Thyroid gland (tissue), 4 donors: ENCODE measurements around the gene S100A16. TPM values are rescaled to one million over a fixed set of nuclear protein-coding genes. Genes with fewer than 3 reads are reported as not detected.

Experiments used
- DNase-seq, 2 donors: peaks; one replicate each; pipeline ENCODE4 v3.0.0-alpha.2; 2019
- H3K27ac ChIP-seq, 3 donors: fragments of 200-600 bp; sonication (generic); 1 replicate in 2 of 3; 2 replicates in 1 of 3; pipeline ENCODE4 v1.5.1; 2016 to 2019; ENCODE audit warnings: mild to moderate bottlenecking in 1 of 3, moderate library complexity in 1 of 3
- H3K27me3 ChIP-seq: fragments of 200-600 bp; sonication (generic); one replicate; pipeline ENCODE4 v1.5.1; 2019
- H3K36me3 ChIP-seq, 2 donors: fragments of 200-600 bp; sonication (generic); one replicate each; pipeline ENCODE4 v1.5.1; 2016 to 2019
- H3K4me1 ChIP-seq, 2 donors: fragments of 200-600 bp; sonication (generic); one replicate each; pipeline ENCODE4 v1.5.1; 2017 to 2019
- H3K4me3 ChIP-seq, 3 donors: fragments of 200-600 bp; sonication (generic); replicated peaks in 1 of 3; 1 replicate in 2 of 3; 2 replicates in 1 of 3; pipeline ENCODE4 v1.5.1; 2016; ENCODE audit warnings: mild to moderate bottlenecking in 1 of 3
- H3K9me3 ChIP-seq: fragments of 200-600 bp; sonication (generic); one replicate; pipeline ENCODE4 v1.5.1; 2017
- CTCF ChIP-seq, 6 experiments: fragments of 200-600 bp in 3 of 6; fragments of 450-650 bp in 3 of 6; sonication (generic) in 3 of 6; IDR thresholded peaks; one replicate each; pipeline ENCODE4 v1.5.1; 2016 to 2019; ENCODE audit warnings: antibody characterized with exemption in 6 of 6, mild to moderate bottlenecking in 2 of 6, inconsistent platforms in 1 of 6, moderate library complexity in 1 of 6
- POLR2A ChIP-seq, 2 donors: fragments of 450-650 bp; IDR thresholded peaks; one replicate each; pipeline ENCODE4 v1.6.1; 2017; ENCODE audit warnings: antibody characterized with exemption in 2 of 2, mild to moderate bottlenecking in 2 of 2, moderate library complexity in 1 of 2
- WGBS, 2 donors: methylation state at CpG; one replicate each; pipeline ENCODE4 v1.1.5; 2017; 5-methylcytosine and 5-hydroxymethylcytosine counted together
- intact Hi-C: fragments of 100-400 bp; cut with DNase I; formaldehyde crosslinking; loops from one replicate; pipeline ENCODE4 v1.15.1; 2023
- total RNA-seq, 4 donors: library from RNA; depleted of rRNA; stranded (reverse); fragments of >200 nt; gene quantifications; one replicate each; pipeline ENCODE4 v1.2.3, GENCODE V29; 2016

Gene S100A16
- total RNA-seq, 4 donors from 2014 or later = 62.7 to 104 (median 76.3) TPM

- no peak for DNase-seq
- no peak for TF ChIP-seq POLR2A (IDR thresholded peaks at IDR 0.05)
- TF ChIP-seq CTCF (IDR thresholded peaks at IDR 0.05) = no peak
- Histone ChIP-seq H3K4me1 (peaks cover 46 to 58% of the 10 kb centered on the region in 2 donors), H3K36me3 (peaks cover 14% of the 10 kb centered on the region in 2 donors), H3K27me3 (no peaks in the 10 kb centered on the region), H3K9me3 (no peaks in the 10 kb centered on the region), H3K4me3 (no peak overlapping the region), H3K27ac (peak overlapping the region; percentile 48 to 78 (median 73))
- WGBS, 2 donors = 77 to 79% methylated on average over 6 of the region's 6 CpGs
- intact Hi-C loops = no loop called here
Measured at GRCh38 chr1:153609585-153609907, 3.4 kb downstream of the S100A16 start.

GRCh38 chr1:153608742-153609584 lies 4.0 kb downstream of the S100A16 start:
- peak; percentile 53 to 54 for DNase-seq
- intact Hi-C loops = no loop called here
- H3K4me1 ChIP-seq = peaks cover 43 to 52% of the 10 kb centered on the region in 2 donors

GRCh38 chr1:153608089-153608682 lies 4.8 kb downstream of the S100A16 start:
- WGBS, 2 donors = 69 to 88% methylated on average over 6 to 7 of the region's 7 CpGs
- Histone ChIP-seq H3K27me3 (no peaks in the 10 kb centered on the region), H3K4me3 (peak overlapping the region in 1 of 3 donors; percentile 19), H3K4me1 (peaks cover 39 to 44% of the 10 kb centered on the region in 2 donors), H3K9me3 (no peaks in the 10 kb centered on the region), H3K36me3 (peaks cover 14% of the 10 kb centered on the region in 2 donors), H3K27ac (peak overlapping the region; percentile 46 to 78 (median 73))
- no peak for TF ChIP-seq POLR2A (IDR thresholded peaks at IDR 0.05)
- no peak for DNase-seq
- intact Hi-C loops = no loop called here

More at GRCh38 chr1:153608742-153609584, 4.0 kb downstream of the S100A16 start:
- Histone ChIP-seq H3K36me3 (peaks cover 14% of the 10 kb centered on the region in 2 donors), H3K4me3 (peak overlapping the region in 1 of 3 donors; percentile 19), H3K9me3 (no peaks in the 10 kb centered on the region), H3K27me3 (no peaks in the 10 kb centered on the region), H3K27ac (peak overlapping the region; percentile 48 to 78 (median 73))
- peak in 1 of 2 donors; percentile 38 for TF ChIP-seq POLR2A (IDR thresholded peaks at IDR 0.05)
- no peak for TF ChIP-seq CTCF (IDR thresholded peaks at IDR 0.05)
- 61 to 69% methylated on average over 16 to 19 of the region's 19 CpGs for WGBS, 2 donors

GRCh38 chr1:153607381-153607780 lies 5.6 kb downstream of the S100A16 start:
- Histone ChIP-seq H3K9me3 (no peaks in the 10 kb centered on the region), H3K27ac (no peak overlapping the region), H3K4me3 (no peak overlapping the region), H3K36me3 (peaks cover 14% of the 10 kb centered on the region in 2 donors), H3K27me3 (no peaks in the 10 kb centered on the region), H3K4me1 (peaks cover 37 to 42% of the 10 kb centered on the region in 2 donors)
- TF ChIP-seq POLR2A (IDR thresholded peaks at IDR 0.05) = no peak
- TF ChIP-seq CTCF (IDR thresholded peaks at IDR 0.05) = no peak
- WGBS, 2 donors = 88 to 92% methylated on average over 8 of the region's 8 CpGs
- intact Hi-C loops = no loop called here
- no peak for DNase-seq

- peaks cover 29 to 35% of the 10 kb centered on the region in 2 donors for H3K4me1 ChIP-seq
- no peak overlapping the region for H3K4me3 ChIP-seq
- intact Hi-C loops = no loop called here
- WGBS, 2 donors = 92 to 96% methylated on average over 11 of the region's 11 CpGs
- no peak for DNase-seq
- no peak overlapping the region for H3K27ac ChIP-seq
- H3K27me3 ChIP-seq = no peaks in the 10 kb centered on the region
- TF ChIP-seq CTCF (IDR thresholded peaks at IDR 0.05) (no peak), POLR2A (IDR thresholded peaks at IDR 0.05) (no peak)
- peaks cover 14% of the 10 kb centered on the region in 2 donors for H3K36me3 ChIP-seq
- no peaks in the 10 kb centered on the region for H3K9me3 ChIP-seq
Measured at GRCh38 chr1:153606194-153606593, 6.7 kb downstream of the S100A16 start.
